CD4-positive, alpha-beta memory T cell (primary cell): ENCODE data around the gene CAMTA1. TPM values are rescaled to one million over a fixed set of nuclear protein-coding genes. Genes with fewer than 3 reads are reported as not detected.

ENCODE experiments used
- CTCF ChIA-PET: fragments of 350-600 bp; sonication (Branson Sonifier 250); formaldehyde crosslinking; loops from one replicate; lab custom pipeline; 2021; ENCODE audit warnings: inconsistent platforms; ENCODE audit not compliant: partially characterized antibody; lab: Charles Lee
- POLR2A ChIA-PET: fragments of 350-600 bp; sonication (Branson Sonifier 250); formaldehyde crosslinking; loops from one replicate; lab custom pipeline; 2021; ENCODE audit not compliant: partially characterized antibody; lab: Charles Lee
- DNase-seq, 5 donors: peaks; one replicate each; pipeline versions ENCODE4 v3.0.0 to v3.0.0-alpha.2; 2020 to 2022; ENCODE audit warnings: mixed read lengths in 1 of 5
- H3K27ac ChIP-seq: one replicate; pipeline ENCODE4 v1.7.0; 2013; ENCODE audit warnings: low read depth, low read length
- H3K27me3 ChIP-seq: 2 replicates; pipeline ENCODE4 v1.7.0; 2013; ENCODE audit warnings: mild to moderate bottlenecking, low read length, moderate library complexity; ENCODE audit not compliant: insufficient read depth
- H3K36me3 ChIP-seq: 2 replicates; pipeline ENCODE4 v1.7.0; 2013; ENCODE audit warnings: mild to moderate bottlenecking, low read length, moderate library complexity; ENCODE audit not compliant: insufficient read depth
- H3K4me1 ChIP-seq: 2 replicates; pipeline ENCODE4 v1.7.0; 2013; ENCODE audit warnings: mild to moderate bottlenecking, low read length, moderate library complexity; ENCODE audit not compliant: insufficient read depth
- H3K4me3 ChIP-seq, 2 donors: one replicate each; pipeline ENCODE4 v1.7.0; 2013; ENCODE audit warnings: low read length in 2 of 2, mild to moderate bottlenecking in 1 of 2
- H3K9me3 ChIP-seq, 2 donors: one replicate each; pipeline ENCODE4 v1.7.0; 2013; ENCODE audit warnings: low read length in 2 of 2, control low read depth in 1 of 2; ENCODE audit not compliant: control insufficient read depth in 1 of 2
- H3K27ac Mint-ChIP-seq, 7 donors: one replicate each; pipeline ENCODE4 v1.8.0; 2020 to 2021; ENCODE audit warnings: mixed read lengths in 7 of 7, mild to moderate bottlenecking in 6 of 7, inconsistent platforms in 3 of 7, moderate library complexity in 3 of 7
- H3K27me3 Mint-ChIP-seq, 2 donors: one replicate each; pipeline ENCODE4 v1.8.0; 2020 to 2021; ENCODE audit warnings: mixed read lengths in 2 of 2
- H3K36me3 Mint-ChIP-seq, 2 donors: one replicate each; pipeline ENCODE4 v1.8.0; 2020 to 2021; ENCODE audit warnings: mixed read lengths in 2 of 2, inconsistent platforms in 1 of 2, mild to moderate bottlenecking in 1 of 2
- H3K4me1 Mint-ChIP-seq, 4 donors: one replicate each; pipeline ENCODE4 v1.8.0; 2020 to 2021; ENCODE audit warnings: mixed read lengths in 4 of 4, mild to moderate bottlenecking in 1 of 4
- H3K4me3 Mint-ChIP-seq, 8 donors: one replicate each; pipeline ENCODE4 v1.8.0; 2020 to 2021; ENCODE audit warnings: mixed read lengths in 8 of 8, mild to moderate bottlenecking in 7 of 8, moderate library complexity in 6 of 8, inconsistent platforms in 3 of 8
- H3K9me3 Mint-ChIP-seq, 8 donors: one replicate each; pipeline ENCODE4 v1.8.0; 2020 to 2021; ENCODE audit warnings: mixed read lengths in 8 of 8, mild to moderate bottlenecking in 5 of 8, inconsistent platforms in 3 of 8, moderate library complexity in 1 of 8
- intact Hi-C: fragments of 100-400 bp; cut with micrococcal nuclease; formaldehyde crosslinking; loops from one replicate; pipeline ENCODE4 v1.15.1; 2023
- polyA plus RNA-seq, 2 donors: library from polyadenylated mRNA; unstranded; fragments of 300-500 nt; fragmentation: Illumina TruSeq; gene quantifications; one replicate each; pipeline ENCODE4 v1.2.3, GENCODE V29; 2021
- total RNA-seq, 2 experiments: library from RNA; stranded (reverse); gene quantifications; one replicate each; pipeline ENCODE4 v1.2.3, GENCODE V29; 2021

The CAMTA1 gene
- total and polyA plus RNA-seq, 4 experiments from 2014 or later, result 39.1 to 118 (median 59.9) TPM

DNA sequence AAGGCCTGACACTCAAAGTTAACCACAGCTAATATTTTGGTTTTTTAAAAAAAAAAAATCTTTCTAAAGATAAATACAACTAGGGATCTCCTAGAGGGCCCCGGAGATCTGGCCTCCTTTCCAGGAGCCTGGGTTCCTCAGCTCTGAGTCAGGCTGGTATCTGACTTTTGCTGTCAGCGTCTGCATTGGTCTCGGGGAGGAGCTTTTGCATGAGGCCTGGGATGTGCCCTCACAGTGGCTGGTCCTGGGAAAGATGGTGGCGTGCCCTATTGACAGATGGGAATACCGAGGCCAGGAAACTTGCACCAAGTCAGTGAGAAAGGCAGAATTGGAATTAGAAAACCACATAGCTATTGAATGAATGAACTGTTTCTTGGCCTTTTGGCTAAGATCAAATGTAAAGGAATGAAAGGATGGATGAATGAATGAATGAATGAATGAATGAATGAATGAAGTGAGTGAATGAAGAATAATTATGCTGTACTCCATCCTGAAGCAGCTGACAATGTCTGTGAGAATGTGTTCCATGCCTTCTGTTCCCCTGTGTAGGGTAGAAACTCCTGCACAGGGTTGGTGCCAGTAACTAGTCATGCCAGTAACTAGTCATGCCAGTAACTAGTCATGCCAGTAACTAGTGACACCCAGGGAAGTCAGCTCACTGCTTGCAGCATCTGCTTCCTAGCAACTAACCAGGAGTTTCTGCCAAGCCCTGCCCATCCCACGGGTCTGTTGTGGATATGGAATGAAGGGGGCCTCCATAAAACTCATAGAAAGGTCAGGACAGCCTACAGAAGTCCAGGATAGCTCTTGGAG lies 743.3 kb downstream of the CAMTA1 start:
- intact Hi-C loops, result no loop called here
- H3K27ac ChIP-seq, result no peak overlapping the region
- Mint-ChIP-seq H3K4me1 (peaks cover 0 to 1% (median 0%) of the 10 kb centered on the region in 4 donors), H3K36me3 (no peaks in the 10 kb centered on the region), H3K27ac (no peak overlapping the region), H3K27me3 (peaks cover 2 to 5% of the 10 kb centered on the region in 2 donors), H3K4me3 (no peak overlapping the region), H3K9me3 (no peaks in the 10 kb centered on the region)
- ChIA-PET CTCF (interaction anchor here (0.9 kb wide), 1 partner anchor 11 kb away, joined by 3 read pairs; no protein-coding TSS in a partner anchor), POLR2A (no interaction called here)
- no peaks in the 10 kb centered on the region for H3K9me3 ChIP-seq
- H3K4me1 ChIP-seq, result no peaks in the 10 kb centered on the region
- no peak overlapping the region for H3K4me3 ChIP-seq
- H3K27me3 ChIP-seq, result no peaks in the 10 kb centered on the region
- no peaks in the 10 kb centered on the region for H3K36me3 ChIP-seq
- no peak for DNase-seq

DNA sequence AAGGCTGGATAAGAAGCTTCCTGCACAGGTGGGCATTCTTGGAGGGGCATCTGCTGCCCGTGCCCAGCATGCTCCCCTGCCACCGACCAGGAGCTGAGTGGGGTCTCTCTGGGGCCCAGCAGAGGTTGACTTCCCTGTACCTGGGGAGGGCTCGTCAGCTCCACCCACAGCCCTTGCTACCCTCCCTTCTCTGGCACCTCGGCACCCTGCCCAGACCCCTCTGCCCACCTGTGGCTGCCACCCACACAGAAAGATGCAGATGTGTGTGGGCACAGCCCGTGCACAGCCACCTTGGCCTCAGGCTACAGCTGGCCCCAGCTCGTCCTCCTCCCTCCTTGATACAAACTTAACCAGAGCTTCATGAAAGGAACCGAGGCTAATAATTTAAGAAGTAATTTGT lies 744.7 kb downstream of the CAMTA1 start:
- intact Hi-C loops, result no loop called here
- peaks cover 0 to 1% (median 0%) of the 10 kb centered on the region in 4 donors for H3K4me1 Mint-ChIP-seq
- H3K4me3 Mint-ChIP-seq, result no peak overlapping the region
- peaks cover 0 to 1% of the 10 kb centered on the region in 2 donors for H3K27me3 Mint-ChIP-seq
- H3K4me1 ChIP-seq, result no peaks in the 10 kb centered on the region
- H3K36me3 Mint-ChIP-seq, result no peaks in the 10 kb centered on the region
- H3K9me3 ChIP-seq, result no peaks in the 10 kb centered on the region
- no peak for DNase-seq
- no peaks in the 10 kb centered on the region for H3K9me3 Mint-ChIP-seq
- H3K27ac Mint-ChIP-seq, result no peak overlapping the region
- ChIA-PET CTCF (no interaction called here), POLR2A (no interaction called here)
- no peaks in the 10 kb centered on the region for H3K27me3 ChIP-seq
- H3K4me3 ChIP-seq, result no peak overlapping the region
- H3K36me3 ChIP-seq, result no peaks in the 10 kb centered on the region
- no peak overlapping the region for H3K27ac ChIP-seq

DNA sequence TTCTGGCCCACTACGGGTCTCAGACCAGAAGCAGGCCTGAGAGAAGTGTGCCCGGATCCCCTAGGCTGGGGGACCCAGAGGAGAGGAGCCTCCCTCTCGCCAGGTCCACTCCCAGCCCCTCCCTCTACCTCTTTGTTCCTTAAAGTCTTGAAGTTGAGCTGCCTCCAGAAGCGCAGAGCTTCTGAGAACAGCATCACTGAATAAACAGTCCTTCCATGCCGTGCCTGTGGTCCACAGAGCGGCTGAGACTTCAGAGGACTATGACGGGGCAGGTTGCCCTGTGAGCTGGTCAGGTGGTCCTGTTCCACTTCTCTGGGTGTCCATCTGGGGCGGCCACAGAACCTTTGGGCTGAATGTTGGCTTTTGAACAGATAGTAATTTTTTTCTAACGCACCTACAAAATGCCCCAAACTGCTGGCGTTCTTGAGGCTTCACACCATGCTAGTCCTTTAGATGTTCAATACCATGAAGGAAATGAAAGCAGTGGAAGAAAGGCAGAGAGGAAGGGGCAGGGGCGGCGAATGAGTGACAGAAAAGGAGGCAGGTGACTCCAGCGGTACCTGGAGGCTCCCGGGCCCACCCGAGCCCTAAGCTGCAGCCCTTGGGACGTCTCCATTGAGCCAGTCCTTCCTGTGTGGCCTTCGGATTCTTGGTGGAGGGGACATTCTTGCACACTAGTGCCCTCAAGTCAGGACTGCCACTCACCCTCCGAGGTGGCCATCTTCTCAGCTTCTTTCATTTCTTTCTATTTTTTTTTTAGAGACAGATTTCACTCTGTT lies 746.5 kb downstream of the CAMTA1 start:
- CTCF ChIA-PET, result no interaction called here
- peaks cover 0 to 3% of the 10 kb centered on the region in 2 donors for H3K27me3 Mint-ChIP-seq

DNA sequence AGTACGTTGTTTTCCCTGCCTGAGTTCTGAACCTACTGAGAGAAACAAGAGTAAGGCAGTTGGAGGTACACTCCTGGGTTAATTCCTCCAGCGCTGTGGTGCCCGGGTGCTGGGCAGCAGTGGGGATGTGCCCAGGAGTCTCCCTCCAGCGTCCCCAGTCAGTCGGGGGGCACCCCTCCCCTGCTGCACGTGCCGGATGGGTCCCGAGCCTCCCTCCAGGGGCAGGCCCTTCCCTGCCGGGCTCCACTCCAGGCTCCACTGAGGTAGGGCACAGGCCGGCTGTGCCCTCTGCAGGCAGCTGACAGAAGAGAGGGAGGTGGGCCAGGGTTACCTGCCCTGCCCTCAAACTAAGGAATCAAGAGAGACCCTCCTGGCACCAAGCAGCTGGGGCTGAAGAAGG lies 747.8 kb downstream of the CAMTA1 start:
- Mint-ChIP-seq H3K4me1 (peaks cover 0 to 1% (median 0%) of the 10 kb centered on the region in 4 donors), H3K36me3 (no peaks in the 10 kb centered on the region), H3K27me3 (peaks cover 0 to 3% of the 10 kb centered on the region in 2 donors), H3K4me3 (no peak overlapping the region), H3K9me3 (peaks cover 0 to 2% (median 0%) of the 10 kb centered on the region in 8 donors), H3K27ac (no peak overlapping the region)
- intact Hi-C loops, result no loop called here
- Histone ChIP-seq H3K4me1 (no peaks in the 10 kb centered on the region), H3K4me3 (no peak overlapping the region), H3K36me3 (no peaks in the 10 kb centered on the region), H3K27me3 (no peaks in the 10 kb centered on the region), H3K9me3 (no peaks in the 10 kb centered on the region), H3K27ac (no peak overlapping the region)
- DNase-seq, result no peak
- ChIA-PET CTCF (no interaction called here), POLR2A (no interaction called here)

More for the DNA sequence above, 746.5 kb downstream of the CAMTA1 start:
- no peaks in the 10 kb centered on the region for H3K27me3 ChIP-seq
- no peaks in the 10 kb centered on the region for H3K4me1 ChIP-seq
- Mint-ChIP-seq H3K27ac (no peak overlapping the region), H3K4me3 (no peak overlapping the region), H3K36me3 (no peaks in the 10 kb centered on the region), H3K4me1 (peaks cover 0 to 1% (median 0%) of the 10 kb centered on the region in 4 donors), H3K9me3 (peaks cover 0 to 2% (median 0%) of the 10 kb centered on the region in 8 donors)
- no peaks in the 10 kb centered on the region for H3K9me3 ChIP-seq
- DNase-seq, result no peak
- POLR2A ChIA-PET, result no interaction called here
- intact Hi-C loops, result no loop called here
- H3K27ac ChIP-seq, result no peak overlapping the region
- no peak overlapping the region for H3K4me3 ChIP-seq
- H3K36me3 ChIP-seq, result no peaks in the 10 kb centered on the region

DNA sequence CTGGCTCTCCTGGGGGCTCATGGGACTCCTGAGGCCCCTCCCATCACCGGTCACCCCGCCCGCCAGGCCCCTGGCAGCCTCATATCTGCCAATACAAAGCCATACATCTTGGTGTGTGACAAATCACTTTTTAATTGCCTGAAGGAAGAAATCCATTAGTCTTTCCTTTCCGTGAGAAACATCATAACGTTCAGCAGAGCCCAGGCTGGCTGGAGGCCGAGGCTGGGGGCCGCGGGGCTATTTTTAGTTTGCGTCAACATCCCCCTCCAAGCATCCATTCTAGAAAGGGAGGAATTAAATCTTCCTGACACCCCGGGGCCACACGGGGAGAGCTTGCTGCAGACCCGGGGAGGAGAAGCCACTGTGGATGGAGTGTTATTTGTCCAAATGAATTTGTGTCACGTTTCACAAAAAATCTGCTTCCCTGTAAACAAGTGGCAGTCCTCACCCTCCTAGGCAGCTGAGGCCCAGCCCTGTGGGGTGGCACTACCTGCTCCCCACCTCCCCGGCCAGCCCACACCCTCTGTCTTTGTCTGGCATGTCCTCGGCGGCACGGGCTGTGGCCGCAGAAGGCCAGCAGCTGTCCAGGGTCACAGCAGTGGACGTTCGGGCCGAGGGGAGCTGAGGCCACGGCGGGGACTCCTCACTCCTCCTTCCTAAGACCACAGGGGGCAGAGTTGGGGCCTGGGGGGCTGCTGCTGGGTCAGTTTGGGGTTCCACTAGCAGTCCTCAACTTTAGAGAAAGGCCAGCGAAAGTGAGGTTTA lies 749.0 kb downstream of the CAMTA1 start:
- Histone ChIP-seq H3K4me1 (no peaks in the 10 kb centered on the region), H3K27me3 (no peaks in the 10 kb centered on the region), H3K9me3 (no peaks in the 10 kb centered on the region), H3K36me3 (no peaks in the 10 kb centered on the region), H3K27ac (no peak overlapping the region), H3K4me3 (no peak overlapping the region)
- no peak for DNase-seq
- Mint-ChIP-seq H3K27ac (no peak overlapping the region), H3K36me3 (no peaks in the 10 kb centered on the region), H3K4me3 (no peak overlapping the region), H3K4me1 (no peaks in the 10 kb centered on the region), H3K9me3 (peaks cover 0 to 2% (median 0%) of the 10 kb centered on the region in 8 donors), H3K27me3 (peaks cover 0 to 6% of the 10 kb centered on the region in 2 donors)
- ChIA-PET POLR2A (no interaction called here), CTCF (no interaction called here)
- intact Hi-C loops, result no loop called here

DNA sequence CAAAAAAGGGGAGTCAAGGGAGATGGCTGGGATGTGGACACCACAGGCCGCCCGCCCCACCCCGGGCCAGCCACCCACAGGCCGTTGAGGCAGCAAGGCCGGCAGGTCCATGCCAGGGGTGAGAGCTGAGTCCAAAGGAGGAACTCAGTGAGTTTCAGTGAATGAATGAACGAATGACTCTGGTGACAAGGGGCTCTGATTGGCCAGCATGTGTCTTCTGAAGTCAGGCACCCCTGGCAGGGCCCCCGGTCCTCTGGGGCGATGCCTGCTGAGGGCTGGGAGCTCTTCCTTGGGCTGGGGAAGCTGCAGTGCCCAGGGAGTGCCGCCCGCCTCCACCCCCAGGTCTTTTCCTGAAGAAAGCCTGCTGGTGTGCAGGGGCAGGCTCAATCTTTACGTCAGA lies 749.8 kb downstream of the CAMTA1 start:
- POLR2A ChIA-PET, result no interaction called here
- intact Hi-C loops, result no loop called here
- Mint-ChIP-seq H3K4me3 (no peak overlapping the region), H3K4me1 (no peaks in the 10 kb centered on the region), H3K27me3 (peaks cover 0 to 8% of the 10 kb centered on the region in 2 donors), H3K27ac (no peak overlapping the region), H3K9me3 (peaks cover 0 to 2% (median 0%) of the 10 kb centered on the region in 8 donors), H3K36me3 (no peaks in the 10 kb centered on the region)
- no peak overlapping the region for H3K27ac ChIP-seq
- CTCF ChIA-PET, result no interaction called here
- no peak for DNase-seq
- no peaks in the 10 kb centered on the region for H3K4me1 ChIP-seq
- H3K27me3 ChIP-seq, result no peaks in the 10 kb centered on the region
- no peak overlapping the region for H3K4me3 ChIP-seq
- H3K36me3 ChIP-seq, result no peaks in the 10 kb centered on the region
- H3K9me3 ChIP-seq, result no peaks in the 10 kb centered on the region
